ENCODE data around the gene AIP.

DNA sequence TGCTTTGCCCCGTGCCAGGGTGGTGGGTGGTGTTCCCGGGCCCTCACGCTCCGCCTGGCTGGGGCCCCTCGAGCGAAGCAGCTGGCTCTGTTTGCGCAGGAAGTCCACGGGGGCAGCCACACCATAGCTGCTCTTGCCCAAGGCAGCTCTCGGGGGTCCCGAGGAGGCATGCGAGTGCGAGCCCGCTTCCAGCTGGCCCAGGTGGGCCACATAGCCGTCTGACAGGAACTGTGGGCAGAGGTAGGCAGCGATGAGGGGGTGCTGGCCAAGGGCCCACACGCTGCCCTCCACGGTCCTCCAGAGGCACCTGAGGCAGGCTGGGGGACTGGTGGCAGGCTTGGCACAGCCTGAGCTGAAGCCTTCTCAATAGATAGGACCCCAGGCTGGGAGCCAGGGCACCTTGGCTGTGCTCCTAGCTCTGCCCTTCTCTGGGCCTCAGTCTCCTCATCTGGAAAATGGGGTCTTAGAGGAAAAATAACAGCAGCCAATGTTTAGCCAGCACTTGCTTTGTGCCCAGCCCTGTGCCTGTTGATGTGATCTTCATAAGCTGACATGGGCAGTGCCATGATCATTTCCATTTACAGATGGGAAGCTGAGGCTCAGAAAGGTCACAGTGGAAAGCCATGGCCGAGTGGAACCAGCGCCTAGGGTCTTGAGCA, 9.4 kb downstream of the AIP start:
- TF ChIP-seq, protein P1, sequence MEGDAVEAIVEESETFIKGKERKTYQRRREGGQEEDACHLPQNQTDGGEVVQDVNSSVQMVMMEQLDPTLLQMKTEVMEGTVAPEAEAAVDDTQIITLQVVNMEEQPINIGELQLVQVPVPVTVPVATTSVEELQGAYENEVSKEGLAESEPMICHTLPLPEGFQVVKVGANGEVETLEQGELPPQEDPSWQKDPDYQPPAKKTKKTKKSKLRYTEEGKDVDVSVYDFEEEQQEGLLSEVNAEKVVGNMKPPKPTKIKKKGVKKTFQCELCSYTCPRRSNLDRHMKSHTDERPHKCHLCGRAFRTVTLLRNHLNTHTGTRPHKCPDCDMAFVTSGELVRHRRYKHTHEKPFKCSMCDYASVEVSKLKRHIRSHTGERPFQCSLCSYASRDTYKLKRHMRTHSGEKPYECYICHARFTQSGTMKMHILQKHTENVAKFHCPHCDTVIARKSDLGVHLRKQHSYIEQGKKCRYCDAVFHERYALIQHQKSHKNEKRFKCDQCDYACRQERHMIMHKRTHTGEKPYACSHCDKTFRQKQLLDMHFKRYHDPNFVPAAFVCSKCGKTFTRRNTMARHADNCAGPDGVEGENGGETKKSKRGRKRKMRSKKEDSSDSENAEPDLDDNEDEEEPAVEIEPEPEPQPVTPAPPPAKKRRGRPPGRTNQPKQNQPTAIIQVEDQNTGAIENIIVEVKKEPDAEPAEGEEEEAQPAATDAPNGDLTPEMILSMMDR (IDR thresholded peaks at IDR 0.05): no peak
- no peak for TF ChIP-seq POLR2A (IDR thresholded peaks at IDR 0.05)
